HG03280 (cell line): ENCODE data around the gene FHDC1.

Experiments
- ATAC-seq: cut with Tn5 transposase; IDR thresholded peaks from one replicate; pipeline ENCODE4 v1.9.1; 2021; ENCODE audit warnings: mild to moderate bottlenecking, moderate library complexity; ENCODE audit not compliant: unreplicated experiment

Gene FHDC1

DNA sequence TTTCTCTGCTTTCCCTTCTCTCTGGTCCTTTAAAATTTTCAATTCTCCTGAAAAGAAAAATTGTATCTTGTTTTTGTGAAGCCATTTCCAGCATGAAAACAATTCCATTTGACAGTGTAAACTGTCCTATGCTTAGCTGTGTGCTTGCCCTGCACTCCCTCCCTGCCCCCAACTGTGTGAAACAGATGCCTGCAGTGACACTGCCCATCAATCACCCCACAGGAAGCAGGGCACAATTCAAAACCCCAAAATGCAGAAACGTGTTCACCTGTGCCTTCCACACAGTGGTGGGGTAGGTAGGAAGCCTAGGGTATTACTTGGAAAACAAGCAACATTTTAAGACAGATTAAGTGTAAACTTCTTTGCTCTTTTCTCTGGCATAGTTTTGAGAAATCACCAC lies 6.2 kb upstream of the FHDC1 start:
- no peak for ATAC-seq

DNA sequence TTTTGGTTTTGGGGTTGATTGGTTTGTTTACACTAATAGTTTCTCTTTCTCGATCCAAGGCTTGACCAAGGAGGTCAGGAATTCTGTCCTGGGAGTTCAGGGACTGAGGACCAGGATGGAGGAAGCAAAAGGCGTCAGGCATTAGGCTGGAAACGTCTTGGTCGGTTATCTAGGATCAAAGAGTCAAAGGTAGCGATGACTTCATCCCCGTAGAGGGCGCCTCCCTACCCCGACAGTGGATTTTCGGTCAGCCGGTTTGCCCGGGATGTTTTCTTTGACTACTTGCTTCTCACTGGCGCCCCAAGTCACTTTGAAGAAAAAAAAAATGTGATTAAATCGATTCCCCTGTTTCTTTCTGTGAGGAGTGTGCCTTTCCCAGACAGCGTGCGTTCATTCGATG lies 980 bp upstream of the FHDC1 start:
- ATAC-seq: no peak

DNA sequence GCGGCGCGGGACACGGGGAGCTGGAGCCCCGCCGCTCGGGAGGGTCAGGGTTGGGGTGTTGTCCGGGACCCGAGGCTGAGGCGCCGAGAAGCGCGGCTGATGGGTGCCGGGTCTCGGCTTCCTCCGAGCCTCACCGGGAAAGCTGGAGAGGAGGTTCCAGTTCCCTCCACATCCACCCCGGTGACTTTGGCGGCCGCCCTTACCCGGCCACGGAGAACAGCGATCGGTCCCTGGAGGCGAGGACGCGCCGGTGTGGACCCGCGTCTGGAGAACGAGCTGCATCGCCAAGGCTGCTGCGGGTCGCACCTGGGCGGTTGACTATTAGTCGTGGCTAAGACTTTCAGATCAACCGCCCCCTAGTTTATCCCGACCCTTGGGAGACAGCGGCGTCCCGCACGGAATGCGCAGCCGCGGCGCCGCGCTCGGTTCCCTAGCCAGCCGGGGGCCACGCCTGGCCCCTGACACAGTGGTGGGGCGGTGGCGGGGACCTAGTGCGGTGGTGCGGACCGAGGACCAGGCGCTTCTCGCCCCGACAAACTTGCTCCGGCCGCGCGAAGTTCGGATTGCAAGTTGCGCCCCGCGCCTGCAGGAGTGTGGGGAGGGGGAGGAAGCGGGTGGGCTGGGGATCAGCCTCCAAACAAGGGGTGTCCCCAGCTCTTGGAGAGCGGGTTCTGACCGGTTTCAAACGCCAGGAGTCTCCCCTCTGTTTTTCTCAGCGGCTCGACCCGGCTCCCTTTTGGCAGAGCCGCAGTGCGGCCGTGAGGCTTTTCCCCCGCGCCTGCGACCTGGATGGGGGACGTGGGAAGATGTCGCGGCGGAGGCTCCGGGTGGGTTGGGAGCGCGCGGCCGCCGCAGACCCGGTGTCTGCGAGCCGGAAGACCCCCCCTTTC lies 568 bp downstream of the FHDC1 start:
- no peak for ATAC-seq

- ATAC-seq: no peak
Measured at GRCh38 chr4:152937336-152938236, 1.5 kb downstream of the FHDC1 start.

DNA sequence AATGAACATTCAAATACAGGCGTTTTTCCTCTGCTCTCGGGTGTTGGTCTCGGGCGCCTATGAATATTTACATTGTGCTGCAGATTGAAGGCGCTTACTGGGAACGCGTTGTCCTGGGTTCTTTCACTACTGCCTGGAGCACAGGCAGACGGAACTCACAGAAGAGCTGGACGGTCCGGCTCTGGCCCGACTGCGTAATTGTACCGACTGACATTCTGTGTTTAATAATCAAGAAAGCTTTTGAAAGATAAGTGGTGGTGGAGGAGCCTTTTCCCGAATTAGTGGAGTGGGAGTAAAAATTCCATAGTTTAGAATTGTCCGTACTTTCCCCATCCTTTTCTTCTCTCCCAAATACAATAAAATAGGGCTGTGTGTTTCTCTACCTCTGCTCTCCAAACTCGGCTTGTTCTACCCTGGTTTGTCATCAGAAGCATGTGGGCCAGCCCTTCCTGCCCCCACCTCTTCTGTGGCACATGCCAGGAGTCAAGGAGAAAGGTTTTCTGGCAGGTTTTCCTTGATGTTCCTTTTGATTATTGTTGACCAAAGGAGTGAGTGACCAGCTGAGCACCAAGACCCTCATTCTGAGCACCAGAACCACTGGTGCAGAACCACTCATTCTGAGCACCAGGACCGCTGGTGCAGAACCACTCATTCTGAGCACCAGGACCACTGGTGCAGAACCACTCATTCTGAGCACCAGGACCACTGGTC lies 2.3 kb downstream of the FHDC1 start:
- no peak for ATAC-seq

- no peak for ATAC-seq
Measured at GRCh38 chr4:152939621-152940020, 3.5 kb downstream of the FHDC1 start.

GRCh38 chr4:152940461-152940860 lies 4.3 kb downstream of the FHDC1 start:
- no peak for ATAC-seq

GRCh38 chr4:152941411-152941810 lies 5.3 kb downstream of the FHDC1 start:
- ATAC-seq: no peak

GRCh38 chr4:152942346-152942745 lies 6.2 kb downstream of the FHDC1 start:
- ATAC-seq: no peak

GRCh38 chr4:152943672-152944071 lies 7.5 kb downstream of the FHDC1 start:
- ATAC-seq: no peak

DNA sequence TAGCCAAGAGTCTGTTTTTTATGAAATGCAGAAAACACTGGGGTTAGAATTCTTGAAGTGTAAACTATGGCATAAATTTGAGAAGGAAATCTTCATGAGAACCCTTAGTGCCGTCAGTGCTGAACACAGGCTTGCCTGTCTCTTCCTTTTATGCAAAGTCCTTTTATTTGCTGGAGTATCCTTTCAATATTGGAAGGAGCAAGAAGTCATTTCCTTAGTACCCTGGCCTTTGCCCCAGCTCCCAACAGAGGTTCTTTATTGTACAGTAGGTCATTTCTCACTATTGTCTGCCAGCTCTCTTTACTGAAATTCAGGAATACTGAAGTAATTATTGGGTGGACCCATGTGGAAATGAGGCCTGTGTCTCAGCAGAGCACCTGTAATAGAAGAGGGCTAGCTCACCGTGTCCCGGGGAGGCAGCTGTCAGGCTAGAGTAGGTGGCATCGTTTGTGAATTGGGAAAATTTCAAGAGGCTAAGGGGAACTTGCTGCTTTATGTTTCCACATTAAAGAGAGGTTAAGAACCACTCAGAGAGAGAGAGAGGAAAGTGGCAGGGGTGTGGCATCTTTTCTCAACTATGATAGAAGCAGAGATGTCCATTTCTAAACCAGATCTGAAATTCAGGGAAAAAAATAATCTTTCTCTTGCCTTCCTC lies 8.7 kb downstream of the FHDC1 start:
- ATAC-seq: no peak

DNA sequence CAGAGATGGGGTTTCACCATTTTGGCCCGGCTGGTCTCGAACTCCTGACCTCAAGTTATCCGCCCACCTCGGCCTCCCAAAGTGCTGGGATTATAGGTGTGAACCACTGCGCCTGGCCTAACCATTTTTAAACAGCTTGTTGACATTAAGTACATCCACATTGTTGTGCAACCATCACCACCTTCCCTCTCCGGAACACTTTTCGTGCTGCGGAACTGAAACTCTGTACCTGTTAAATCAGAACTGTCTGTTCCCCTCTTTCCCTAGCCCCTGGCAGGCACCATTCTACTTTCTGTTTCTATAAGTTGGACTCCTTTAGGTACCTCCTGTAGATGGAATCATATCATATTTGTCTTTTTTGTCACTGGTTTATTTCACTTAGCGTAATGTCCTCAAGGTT lies 9.5 kb downstream of the FHDC1 start:
- ATAC-seq: no peak

DNA sequence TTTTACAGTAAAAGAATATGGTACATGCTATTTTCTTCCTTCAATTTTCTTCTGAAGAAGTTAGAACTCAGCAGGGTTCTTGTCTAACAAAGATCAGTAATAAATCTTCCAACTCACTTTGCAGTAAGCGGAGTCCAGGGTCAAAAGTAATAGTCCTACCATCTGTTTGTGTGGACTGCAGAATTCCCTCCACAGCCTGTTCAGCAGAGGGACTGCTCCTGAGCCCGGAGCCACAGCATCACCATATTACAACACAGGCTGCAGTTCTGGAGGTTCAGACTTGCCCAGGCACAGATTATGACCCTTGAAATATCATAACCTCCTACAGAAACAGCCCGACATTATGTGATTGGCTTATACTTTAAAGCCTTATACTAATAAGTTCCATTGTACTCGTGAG lies 10.3 kb downstream of the FHDC1 start:
- ATAC-seq: no peak

- no peak for ATAC-seq
Measured at GRCh38 chr4:152947311-152947710, 11.2 kb downstream of the FHDC1 start.

DNA sequence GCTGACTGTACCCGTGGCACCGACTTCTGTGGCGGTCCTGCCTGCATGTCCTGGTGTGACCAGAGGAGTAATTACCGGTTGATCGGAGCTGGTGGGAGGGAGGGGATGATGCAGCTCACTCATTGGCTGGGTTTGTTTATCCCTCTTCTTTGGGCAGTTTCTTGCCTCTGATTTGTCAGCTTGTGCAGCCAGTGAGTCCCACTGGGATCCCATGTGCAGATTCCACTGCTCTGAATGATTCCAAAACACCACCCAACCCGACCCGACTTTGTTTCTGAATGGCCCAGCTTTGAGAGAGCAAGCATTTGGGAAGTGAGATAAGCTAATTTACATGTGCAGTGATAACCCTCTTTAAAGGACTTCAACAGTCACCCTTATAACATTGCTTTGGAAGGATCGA lies 13.8 kb downstream of the FHDC1 start:
- ATAC-seq: no peak

DNA sequence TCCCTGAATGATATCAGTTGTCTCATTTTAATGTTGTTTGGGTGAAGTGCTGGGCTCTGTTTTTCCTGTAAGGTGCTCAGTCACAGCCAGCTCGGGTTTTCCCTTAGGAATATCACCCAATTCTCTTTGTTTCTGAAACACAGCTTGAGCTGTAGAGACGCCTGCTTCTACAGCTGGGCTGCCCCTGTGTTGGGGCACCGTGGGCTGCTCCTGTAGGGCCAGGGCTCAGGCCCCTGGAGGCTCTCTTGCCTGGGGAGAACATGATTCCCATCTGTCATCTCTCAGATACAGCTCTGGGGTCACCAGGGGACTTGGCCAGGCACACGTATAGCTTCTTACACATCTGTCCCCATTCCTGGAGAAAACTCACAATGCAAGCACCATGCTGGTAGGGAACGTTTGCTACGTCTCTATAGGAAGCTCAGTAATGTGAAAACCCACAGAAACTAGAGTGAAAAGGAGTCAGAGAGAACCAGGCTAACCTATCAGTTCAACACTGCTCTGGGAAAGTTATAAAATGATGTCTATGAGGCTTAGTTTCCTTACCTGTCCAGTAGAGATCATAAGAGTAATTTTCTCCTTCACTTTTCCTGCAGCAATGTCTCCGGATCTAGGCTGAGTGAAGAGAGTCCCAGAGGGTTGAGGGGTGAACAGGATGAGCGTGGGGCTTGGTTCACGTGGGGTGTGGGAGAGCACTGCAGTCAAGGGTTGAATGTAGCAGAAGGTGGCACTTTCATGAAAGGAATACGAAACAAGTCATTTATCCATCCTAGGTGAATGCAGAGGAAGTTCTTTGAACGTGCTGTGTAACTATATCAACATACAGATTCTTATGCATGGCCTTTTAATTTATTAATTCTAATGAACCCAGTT lies 14.5 kb downstream of the FHDC1 start:
- ATAC-seq: no peak

GRCh38 chr4:152951348-152951747 lies 15.2 kb downstream of the FHDC1 start:
- ATAC-seq: no peak

- ATAC-seq: no peak
Measured at GRCh38 chr4:152953514-152953913, 17.4 kb downstream of the FHDC1 start.

- no peak for ATAC-seq
Measured at GRCh38 chr4:152954741-152955140, 18.6 kb downstream of the FHDC1 start.

DNA sequence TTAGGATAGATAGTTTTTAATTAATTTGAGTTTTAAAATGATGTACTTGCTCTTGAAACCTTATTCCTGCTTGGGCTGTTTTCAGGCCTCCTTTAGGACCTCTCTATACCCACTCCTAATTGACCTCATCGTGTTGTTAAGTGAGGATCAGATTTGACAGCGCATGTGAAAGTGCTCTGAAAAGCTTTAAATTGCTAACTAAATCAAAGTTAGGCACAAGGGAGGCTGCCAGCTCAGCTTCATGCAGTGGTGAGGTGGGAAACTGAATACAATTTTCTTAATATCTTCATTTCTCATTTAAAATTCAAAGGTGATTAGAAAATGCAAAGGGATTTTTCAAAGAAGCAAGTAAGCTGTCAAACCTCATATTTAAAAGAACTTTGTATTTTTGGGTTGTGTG lies 20.0 kb downstream of the FHDC1 start:
- no peak for ATAC-seq
